Activated CD4-positive, alpha-beta T cell treated with anti-CD3 and anti-CD28 coated beads for 36 hours (primary cell): ENCODE measurements around the gene CD300C. TPM values are rescaled to one million over a fixed set of nuclear protein-coding genes. Genes with fewer than 3 reads are reported as not detected.
A peak's percentile ranks its signal among the peaks of the same experiment; 100 is the strongest.

Experiments used
- ATAC-seq: fragments of 200-7000 bp; cut with Tn5 transposase; one replicate; pipeline ENCODE4 v1.10.0; 2021; ENCODE audit warnings: mild to moderate bottlenecking, moderate library complexity
- CTCF ChIA-PET: fragments of 350-600 bp; sonication (Branson Sonifier 250); formaldehyde crosslinking; loops from one replicate; lab custom pipeline; 2021; ENCODE audit warnings: antibody characterized with exemption; lab: Charles Lee
- POLR2A ChIA-PET: fragments of 350-600 bp; sonication (Branson Sonifier 250); formaldehyde crosslinking; loops from one replicate; lab custom pipeline; 2021; ENCODE audit warnings: antibody characterized with exemption, inconsistent platforms; lab: Charles Lee
- DNase-seq: peaks from one replicate; pipeline ENCODE4 v3.0.0-alpha.2; 2020
- H3K27ac Mint-ChIP-seq: one replicate; pipeline ENCODE4 v1.8.0; 2021; ENCODE audit warnings: mixed read lengths
- H3K27me3 Mint-ChIP-seq: one replicate; pipeline ENCODE4 v1.8.0; 2021; ENCODE audit warnings: mixed read lengths
- H3K36me3 Mint-ChIP-seq: one replicate; pipeline ENCODE4 v1.8.0; 2021; ENCODE audit warnings: low read depth, mixed read lengths
- H3K4me1 Mint-ChIP-seq: one replicate; pipeline ENCODE4 v1.8.0; 2021; ENCODE audit warnings: mixed read lengths
- H3K4me3 Mint-ChIP-seq: one replicate; pipeline ENCODE4 v1.8.0; 2021; ENCODE audit warnings: mild to moderate bottlenecking, moderate library complexity, mixed read lengths
- H3K9me3 Mint-ChIP-seq: one replicate; pipeline ENCODE4 v1.8.0; 2021; ENCODE audit warnings: low read depth, mixed read lengths
- intact Hi-C, 2 experiments: fragments of 100-400 bp; cut with DNase I in 1 of 2; cut with micrococcal nuclease in 1 of 2; formaldehyde crosslinking; loops; one replicate each; pipeline versions ENCODE4 v1.14.2 to v1.15.1; 2022 to 2024; cut with DNase I, micrococcal nuclease
- total RNA-seq, 2 experiments: library from RNA; stranded (reverse); gene quantifications; one replicate each; pipeline ENCODE4 v1.2.3, GENCODE V29; 2021

Gene CD300C
- total RNA-seq = not detected

DNA sequence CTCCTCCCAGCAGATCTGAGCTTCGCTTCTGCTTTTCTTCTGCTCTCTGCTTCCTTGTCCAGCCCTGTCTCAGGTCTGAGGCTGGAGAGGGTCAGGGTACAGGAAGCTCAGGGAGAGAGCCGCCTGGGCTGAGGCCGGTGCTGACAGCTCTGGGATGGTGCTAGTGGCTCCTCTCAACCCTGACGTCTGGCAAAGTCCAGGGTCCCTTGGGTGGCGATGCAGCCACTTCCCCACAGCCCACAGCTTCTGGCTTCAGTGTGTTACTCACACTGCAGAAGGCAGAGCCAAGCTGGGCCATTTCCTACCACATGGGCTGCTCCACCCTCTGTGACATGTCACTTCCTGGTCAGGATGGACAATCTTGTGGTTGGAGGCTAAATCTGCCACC lies at the start of gene CD300C:
Gene CD300C, minus strand, starts transcription at position 273 of the 388 bp plus-strand sequence. CDS start 333 bp downstream, outside the sequence.
- Mint-ChIP-seq H3K4me1 (peaks cover 9% of the 10 kb centered on the region), H3K9me3 (no peaks in the 10 kb centered on the region), H3K36me3 (no peaks in the 10 kb centered on the region), H3K4me3 (no peak within 1 kb of the TSS), H3K27ac (no peak within 1 kb of the TSS), H3K27me3 (no peaks in the 10 kb centered on the region)
- ATAC-seq (no peak), DNase-seq (no peak)
- intact Hi-C loops = loop anchor here in 1 of 2 experiments (5.0 kb wide), 1 partner anchor 56 kb away; no protein-coding TSS in a partner anchor
- ChIA-PET POLR2A (no interaction called here), CTCF (no interaction called here)

DNA sequence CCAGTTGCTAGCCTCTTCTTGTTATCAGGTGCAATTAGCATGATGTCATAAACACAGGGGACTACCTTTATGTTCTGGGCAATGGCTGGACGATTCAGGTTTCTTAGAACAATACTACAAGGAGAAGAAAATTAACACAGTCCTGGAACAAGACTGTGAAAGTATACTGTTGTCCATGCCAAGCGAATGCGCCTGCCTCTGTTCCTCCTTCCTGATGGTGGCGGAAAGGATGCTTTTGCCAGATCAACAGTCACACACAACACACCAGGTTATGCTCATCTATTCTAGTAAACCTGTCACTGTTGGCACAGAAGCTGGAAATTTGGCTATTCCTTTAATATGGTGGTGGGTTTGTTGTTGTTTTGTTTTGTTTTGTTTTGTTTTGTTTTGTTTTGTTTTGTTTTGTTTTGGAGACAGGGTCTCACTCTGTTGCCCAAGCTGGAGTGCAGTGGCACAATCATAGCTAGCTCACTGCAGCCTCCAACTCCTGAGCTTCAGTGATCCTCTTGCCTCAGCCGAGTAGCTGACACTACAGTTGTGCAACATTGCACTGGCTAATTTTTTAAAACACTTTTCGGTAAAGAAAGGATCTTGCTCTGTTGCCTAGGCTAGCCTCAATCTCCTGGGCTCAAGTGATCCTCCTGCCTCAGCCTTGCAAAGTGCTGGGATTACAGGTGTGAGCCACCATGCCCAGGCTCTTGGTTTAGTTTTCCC lies 49.3 kb upstream of the CD300C start:
- Mint-ChIP-seq H3K9me3 (no peaks in the 10 kb centered on the region), H3K4me1 (peaks cover 36% of the 10 kb centered on the region), H3K27ac (no peak overlapping the region), H3K4me3 (no peak overlapping the region), H3K27me3 (peaks cover 4% of the 10 kb centered on the region), H3K36me3 (no peaks in the 10 kb centered on the region)
- POLR2A ChIA-PET = no interaction called here
- no peak for ATAC-seq
- CTCF ChIA-PET = interaction anchor here (1.1 kb wide), 1 partner anchor 69 kb away, joined by 3 read pairs; no protein-coding TSS in a partner anchor
- DNase-seq = no peak
- intact Hi-C loops = no loop called here

DNA sequence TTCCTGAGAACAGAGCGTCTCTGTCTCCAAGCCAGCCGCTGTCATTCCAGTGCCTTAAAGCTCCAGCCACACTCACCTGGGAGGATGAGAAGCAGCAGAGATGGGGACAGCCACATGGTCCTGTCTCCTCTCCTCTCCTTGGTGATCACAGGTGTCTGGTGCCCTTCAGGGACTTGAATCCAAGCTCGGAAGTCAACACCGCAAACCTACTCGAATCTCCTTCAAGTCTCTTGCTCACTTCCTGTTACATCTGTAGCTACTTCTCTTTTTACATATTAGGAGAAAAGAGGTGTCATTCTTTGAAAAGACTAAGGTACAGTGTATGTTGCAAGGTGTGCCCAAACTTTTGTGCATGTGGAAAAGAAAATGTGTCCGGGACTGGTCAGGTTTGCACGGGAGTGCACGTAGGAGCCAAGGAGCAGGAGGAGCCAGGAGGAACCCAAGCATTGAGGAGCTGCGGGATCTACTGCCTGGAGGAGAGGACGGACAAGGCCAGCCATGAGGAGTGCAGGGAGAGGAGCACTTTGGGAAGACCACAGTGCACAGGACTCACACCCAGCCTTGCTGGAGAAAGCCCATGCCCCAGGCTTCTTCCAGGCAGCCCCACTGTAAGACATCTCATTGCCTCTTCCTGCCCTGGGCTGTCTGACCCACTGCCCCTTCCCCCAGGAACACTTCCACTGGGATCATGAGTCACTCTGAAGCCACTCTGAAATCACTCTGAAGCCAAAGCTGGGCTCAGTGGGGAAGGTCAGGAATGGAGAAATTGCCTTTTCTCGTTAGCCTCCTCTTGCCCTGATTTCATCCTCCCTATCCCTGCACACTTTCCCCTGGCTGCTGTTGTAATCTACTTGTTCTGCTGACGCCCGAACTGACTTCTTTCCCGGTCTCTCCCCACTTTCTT lies 46.4 kb upstream of the CD300C start, which contains the start of gene CD300LD:
Gene CD300LD, minus strand, starts transcription at position 197 of the 904 bp plus-strand sequence. Its CDS starts 81 bp downstream, at position 116.
- Mint-ChIP-seq H3K27me3 (peaks cover 2% of the 10 kb centered on the region), H3K4me1 (peaks cover 19% of the 10 kb centered on the region), H3K4me3 (peak within 1 kb of the TSS; percentile 24), H3K27ac (peak within 1 kb of the TSS; percentile 3), H3K36me3 (no peaks in the 10 kb centered on the region), H3K9me3 (no peaks in the 10 kb centered on the region)
- ATAC-seq = peak; percentile 87
- DNase-seq = peak; percentile 38
- ChIA-PET POLR2A (interaction anchor here (0.6 kb wide), 2 partner anchors 9 to 158 kb away, joined by 3 read pairs; no protein-coding TSS in a partner anchor), CTCF (interaction anchor here (0.6 to 2.8 kb wide), 7 partner anchors 11 to 224 kb away, joined by 3 to 8 read pairs (median 3); partner anchors contain the start of gene GPR142)
- intact Hi-C loops = no loop called here

DNA sequence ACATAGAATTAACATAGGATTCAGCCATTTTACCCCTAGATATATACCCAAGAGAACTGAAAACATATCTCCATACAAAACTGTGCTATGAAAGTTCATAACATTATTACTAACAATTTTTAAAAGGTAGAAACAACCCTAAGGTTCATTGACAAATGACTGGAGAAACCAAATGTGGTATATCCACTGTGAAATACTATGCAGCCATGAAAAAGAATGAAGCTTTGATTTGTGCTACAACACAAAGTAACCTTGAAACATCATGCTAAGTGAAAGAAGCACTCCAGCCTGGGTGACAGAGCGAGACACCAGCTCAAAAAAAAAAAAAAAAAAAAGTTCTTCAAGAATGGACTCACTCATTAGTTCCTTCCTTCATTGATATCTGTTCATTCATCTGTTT lies 45.6 kb upstream of the CD300C start:
- no peak for DNase-seq
- Mint-ChIP-seq H3K27me3 (peaks cover 2% of the 10 kb centered on the region), H3K4me1 (peaks cover 17% of the 10 kb centered on the region), H3K9me3 (no peaks in the 10 kb centered on the region), H3K36me3 (no peaks in the 10 kb centered on the region), H3K27ac (no peak overlapping the region), H3K4me3 (no peak overlapping the region)
- ChIA-PET POLR2A (interaction anchor here (0.6 kb wide), 1 partner anchor 10 kb away, joined by 3 read pairs; no protein-coding TSS in a partner anchor), CTCF (interaction anchor here (0.6 to 2.8 kb wide), 7 partner anchors 10 to 224 kb away, joined by 3 to 8 read pairs (median 3); partner anchors contain the start of gene GPR142)
- no peak for ATAC-seq
- intact Hi-C loops = no loop called here

DNA sequence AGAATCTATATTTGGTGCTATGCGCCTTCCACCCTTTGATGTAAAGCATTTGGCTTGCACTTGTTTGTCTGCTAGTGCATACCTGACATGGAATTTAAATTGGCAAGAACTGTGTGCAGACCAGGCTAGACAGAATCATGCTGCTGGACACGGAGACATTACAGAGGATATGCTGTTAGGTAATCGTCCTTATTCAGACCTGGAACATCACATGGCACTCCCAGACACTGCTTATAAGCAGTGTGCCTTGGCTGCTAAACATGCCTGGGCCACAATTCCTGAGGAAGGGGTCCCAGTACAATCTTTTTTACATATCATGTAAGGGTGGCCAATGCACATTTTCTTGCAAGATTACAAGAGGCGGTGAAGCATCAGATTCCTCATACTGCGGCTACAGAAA lies 39.8 kb upstream of the CD300C start:
- no peak overlapping the region for H3K4me3 Mint-ChIP-seq
- ATAC-seq = no peak
- H3K4me1 Mint-ChIP-seq = no peaks in the 10 kb centered on the region
- no peak for DNase-seq
- H3K27me3 Mint-ChIP-seq = no peaks in the 10 kb centered on the region
- H3K9me3 Mint-ChIP-seq = peaks cover 5% of the 10 kb centered on the region
- H3K27ac Mint-ChIP-seq = no peak overlapping the region
- CTCF ChIA-PET = no interaction called here
- intact Hi-C loops = no loop called here
- POLR2A ChIA-PET = no interaction called here
- H3K36me3 Mint-ChIP-seq = no peaks in the 10 kb centered on the region

DNA sequence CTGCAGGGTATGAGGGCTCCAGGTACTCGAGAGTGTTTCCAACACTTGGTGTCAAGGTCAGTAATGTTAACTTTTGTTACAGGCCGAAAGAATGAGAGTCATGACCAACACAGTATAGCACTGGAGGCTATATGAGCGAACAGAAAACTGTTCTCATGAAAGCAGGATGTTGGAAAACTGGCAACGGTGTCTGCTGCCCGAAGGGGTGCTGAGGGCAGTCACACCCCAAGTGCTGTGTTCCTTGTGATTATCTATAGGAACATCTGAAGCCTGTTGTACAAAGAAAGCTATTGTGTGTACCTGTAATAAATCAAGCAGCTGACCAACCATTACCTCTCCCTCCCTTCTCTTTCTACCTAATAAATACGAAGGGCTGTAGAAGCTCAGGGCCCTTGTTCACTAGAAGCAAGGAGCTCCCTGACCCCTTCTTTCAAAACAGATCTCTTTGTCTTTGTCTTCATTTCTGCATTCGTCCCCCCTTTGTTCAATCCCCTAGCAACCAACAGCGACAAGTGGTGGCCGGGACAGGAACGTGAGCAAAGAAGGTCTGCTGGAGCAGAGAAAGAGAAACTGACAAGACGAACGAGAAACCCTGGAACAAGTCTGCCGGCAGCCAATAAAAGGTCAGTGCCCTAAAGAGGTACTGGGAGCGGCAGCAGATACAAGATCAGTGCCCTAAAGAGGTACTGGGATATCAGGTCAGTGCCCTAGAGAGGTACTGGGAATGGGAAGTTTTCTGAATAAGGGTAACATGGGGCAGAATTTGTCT lies 38.6 kb upstream of the CD300C start:
- ChIA-PET CTCF (interaction anchor here (0.6 to 1.3 kb wide), 2 partner anchors 19 to 72 kb away, joined by 3 read pairs; no protein-coding TSS in a partner anchor), POLR2A (no interaction called here)
- Mint-ChIP-seq H3K9me3 (peaks cover 5% of the 10 kb centered on the region), H3K27me3 (no peaks in the 10 kb centered on the region), H3K4me3 (no peak overlapping the region), H3K4me1 (peaks cover 10% of the 10 kb centered on the region), H3K36me3 (no peaks in the 10 kb centered on the region), H3K27ac (no peak overlapping the region)
- intact Hi-C loops = no loop called here
- ATAC-seq (no peak), DNase-seq (no peak)

DNA sequence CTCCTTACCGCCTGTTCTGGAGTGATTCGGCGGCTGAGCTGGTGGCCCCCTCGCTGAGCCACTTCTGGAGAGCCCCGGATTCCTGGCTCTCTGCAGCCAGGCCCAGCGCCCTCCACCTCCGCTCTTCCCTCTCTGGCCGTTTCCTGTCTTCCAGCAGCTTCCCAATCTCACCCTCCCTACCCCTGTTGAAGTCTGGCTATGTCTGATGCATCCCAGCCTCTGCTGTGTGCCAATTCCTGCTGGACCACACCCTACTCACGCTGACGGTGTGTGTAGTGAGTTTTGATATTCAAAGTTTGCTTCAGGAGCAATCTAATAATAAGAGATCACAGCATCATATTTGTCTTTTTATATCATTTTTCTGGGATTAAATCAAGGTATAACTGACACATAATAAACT lies 36.7 kb upstream of the CD300C start:
- Mint-ChIP-seq H3K27ac (no peak overlapping the region), H3K4me1 (peaks cover 15% of the 10 kb centered on the region), H3K4me3 (no peak overlapping the region), H3K9me3 (peaks cover 5% of the 10 kb centered on the region), H3K27me3 (no peaks in the 10 kb centered on the region), H3K36me3 (peaks cover 2% of the 10 kb centered on the region)
- intact Hi-C loops = no loop called here
- DNase-seq = no peak
- ChIA-PET CTCF (no interaction called here), POLR2A (no interaction called here)
- no peak for ATAC-seq

DNA sequence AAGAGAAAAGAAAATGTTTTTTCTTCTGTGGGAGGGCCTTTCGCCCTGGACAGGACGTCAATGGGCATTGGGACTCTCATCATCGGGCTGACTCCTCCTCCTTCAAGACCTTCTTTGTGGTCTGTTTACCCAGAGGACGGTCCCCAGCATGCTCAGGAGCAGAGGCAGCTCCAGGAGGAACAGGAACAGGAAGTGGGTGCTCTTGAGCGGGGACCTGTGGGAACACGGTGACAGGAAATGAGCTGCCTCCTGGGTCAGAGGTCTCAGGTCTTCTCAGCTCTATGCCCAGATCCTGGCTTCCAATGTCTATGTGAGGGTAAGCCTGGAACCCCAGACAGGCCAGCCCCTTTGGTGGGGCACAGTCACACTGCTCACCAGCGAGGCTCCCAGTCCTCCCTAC lies 34.0 kb upstream of the CD300C start:
- H3K4me3 Mint-ChIP-seq = no peak overlapping the region
- ChIA-PET POLR2A (no interaction called here), CTCF (interaction anchor here (1.5 to 1.7 kb wide), 2 partner anchors 12 to 14 kb away, joined by 3 to 8 read pairs; partner anchors contain the start of gene CD300LD)
- peaks cover 2% of the 10 kb centered on the region for H3K36me3 Mint-ChIP-seq
- no peak overlapping the region for H3K27ac Mint-ChIP-seq
- ATAC-seq (peak; percentile 30), DNase-seq (no peak)
- H3K9me3 Mint-ChIP-seq = peaks cover 5% of the 10 kb centered on the region
- peaks cover 3% of the 10 kb centered on the region for H3K27me3 Mint-ChIP-seq
- intact Hi-C loops = no loop called here
- peaks cover 15% of the 10 kb centered on the region for H3K4me1 Mint-ChIP-seq

DNA sequence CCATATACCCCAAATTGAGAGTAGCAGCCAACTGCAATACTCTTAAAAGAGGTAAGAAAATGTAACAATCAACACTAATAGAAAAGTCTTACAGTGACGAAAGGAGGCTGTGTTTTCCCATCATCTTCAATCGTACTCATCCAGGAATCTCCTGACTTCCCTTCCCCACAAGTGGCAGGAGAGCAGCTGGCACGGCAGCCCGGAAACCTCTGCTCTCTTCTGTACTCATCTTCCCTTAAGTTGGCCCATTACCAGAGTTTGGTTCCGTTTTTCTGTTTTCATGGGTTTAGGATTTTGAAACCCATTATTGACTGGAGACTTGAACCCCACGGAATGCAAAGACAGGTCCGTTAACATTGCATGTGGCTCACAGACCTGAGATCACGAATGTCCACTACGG lies 33.1 kb upstream of the CD300C start:
- peaks cover 15% of the 10 kb centered on the region for H3K4me1 Mint-ChIP-seq
- H3K9me3 Mint-ChIP-seq = no peaks in the 10 kb centered on the region
- POLR2A ChIA-PET = no interaction called here
- CTCF ChIA-PET = interaction anchor here (1.5 to 1.7 kb wide), 2 partner anchors 13 kb away, joined by 3 to 8 read pairs; partner anchors contain the start of gene CD300LD
- ATAC-seq (no peak), DNase-seq (no peak)
- H3K27me3 Mint-ChIP-seq = peaks cover 3% of the 10 kb centered on the region
- H3K4me3 Mint-ChIP-seq = no peak overlapping the region
- no peak overlapping the region for H3K27ac Mint-ChIP-seq
- H3K36me3 Mint-ChIP-seq = peaks cover 2% of the 10 kb centered on the region
- intact Hi-C loops = no loop called here

DNA sequence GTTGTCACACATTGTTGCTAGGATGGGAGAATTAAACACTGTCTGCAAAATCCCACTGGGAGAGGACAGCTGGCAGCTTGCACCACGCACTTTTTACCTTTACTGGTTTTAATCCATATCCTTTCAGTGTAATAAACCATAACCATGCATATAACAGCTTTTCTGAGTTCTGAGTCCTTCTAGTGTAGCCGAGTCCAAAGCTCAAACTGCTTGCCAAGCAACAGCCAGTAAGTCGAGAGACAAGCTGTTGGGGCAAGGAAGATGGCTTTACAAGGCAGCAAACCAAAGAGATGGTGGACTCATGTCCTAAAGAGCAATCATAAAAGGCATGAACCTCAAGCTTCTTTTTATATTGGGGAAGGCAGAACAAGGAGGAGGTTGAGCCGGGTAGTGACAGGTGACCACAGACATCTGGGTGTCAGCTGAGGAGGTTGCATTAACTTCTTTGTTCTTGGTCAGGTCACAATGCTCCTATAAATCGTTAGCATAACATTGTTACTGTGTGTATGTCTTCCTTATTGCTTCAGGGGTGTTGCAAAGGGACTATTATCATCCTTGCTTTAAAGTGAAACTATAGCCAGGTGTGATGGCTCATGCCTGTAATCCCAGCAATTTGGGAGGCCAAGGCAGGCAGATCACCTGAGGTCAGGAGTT lies 28.7 kb upstream of the CD300C start:
- DNase-seq = no peak
- H3K27ac Mint-ChIP-seq = no peak overlapping the region

More for the DNA sequence above, 28.7 kb upstream of the CD300C start:
- POLR2A ChIA-PET = no interaction called here
- CTCF ChIA-PET = interaction anchor here (0.7 to 1.2 kb wide), 4 partner anchors 8 to 63 kb away, joined by 3 to 4 read pairs (median 3); partner anchors contain the start of gene CD300LD
- intact Hi-C loops = no loop called here
- Mint-ChIP-seq H3K4me3 (no peak overlapping the region), H3K9me3 (no peaks in the 10 kb centered on the region), H3K27me3 (peaks cover 3% of the 10 kb centered on the region), H3K36me3 (peaks cover 2% of the 10 kb centered on the region), H3K4me1 (peaks cover 15% of the 10 kb centered on the region)
- no peak for ATAC-seq
